ENCODE results near the gene PARD3B. TPM values are rescaled to one million over a fixed set of nuclear protein-coding genes. Genes with fewer than 3 reads are reported as not detected.

PARD3B gene
- total RNA-seq, 1 experiment from 2014 or later: 3.6 TPM

GRCh38 chr2:205481861-205482260 is 936.6 kb downstream of the PARD3B start:
- intact Hi-C loops (cut with micrococcal nuclease; ENCODE audit: unreplicated experiment) (no loop called here), in situ Hi-C loops (cut with HindIII; ENCODE audit: low pct_unique_long_range_greater_than_20kb, low sequenced_read_pairs) (no loop called here)
- no TSS peak for BruUV-seq (replicated peaks)
- ChIA-PET POLR2A (no interaction called here), CTCF (interaction anchor here (0.7 kb wide), 1 partner anchor 21 kb away, joined by 3 read pairs; no protein-coding TSS in a partner anchor)
- H3K36me3 ChIP-seq (ENCODE audit: control insufficient read depth, insufficient read depth, low read length): no peaks in the 10 kb centered on the region
- TF ChIP-seq, protein P1, sequence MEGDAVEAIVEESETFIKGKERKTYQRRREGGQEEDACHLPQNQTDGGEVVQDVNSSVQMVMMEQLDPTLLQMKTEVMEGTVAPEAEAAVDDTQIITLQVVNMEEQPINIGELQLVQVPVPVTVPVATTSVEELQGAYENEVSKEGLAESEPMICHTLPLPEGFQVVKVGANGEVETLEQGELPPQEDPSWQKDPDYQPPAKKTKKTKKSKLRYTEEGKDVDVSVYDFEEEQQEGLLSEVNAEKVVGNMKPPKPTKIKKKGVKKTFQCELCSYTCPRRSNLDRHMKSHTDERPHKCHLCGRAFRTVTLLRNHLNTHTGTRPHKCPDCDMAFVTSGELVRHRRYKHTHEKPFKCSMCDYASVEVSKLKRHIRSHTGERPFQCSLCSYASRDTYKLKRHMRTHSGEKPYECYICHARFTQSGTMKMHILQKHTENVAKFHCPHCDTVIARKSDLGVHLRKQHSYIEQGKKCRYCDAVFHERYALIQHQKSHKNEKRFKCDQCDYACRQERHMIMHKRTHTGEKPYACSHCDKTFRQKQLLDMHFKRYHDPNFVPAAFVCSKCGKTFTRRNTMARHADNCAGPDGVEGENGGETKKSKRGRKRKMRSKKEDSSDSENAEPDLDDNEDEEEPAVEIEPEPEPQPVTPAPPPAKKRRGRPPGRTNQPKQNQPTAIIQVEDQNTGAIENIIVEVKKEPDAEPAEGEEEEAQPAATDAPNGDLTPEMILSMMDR (IDR thresholded peaks at IDR 0.05): no peak
- TF ChIP-seq SIN3A (IDR thresholded peaks at IDR 0.05; ENCODE audit: borderline replicate concordance, insufficient read depth, low read depth, low read length): no peak
- no peak for TF ChIP-seq POLR2AphosphoS5 (IDR thresholded peaks at IDR 0.05; ENCODE audit: low read depth, low read length)
- TF ChIP-seq, protein P2, sequence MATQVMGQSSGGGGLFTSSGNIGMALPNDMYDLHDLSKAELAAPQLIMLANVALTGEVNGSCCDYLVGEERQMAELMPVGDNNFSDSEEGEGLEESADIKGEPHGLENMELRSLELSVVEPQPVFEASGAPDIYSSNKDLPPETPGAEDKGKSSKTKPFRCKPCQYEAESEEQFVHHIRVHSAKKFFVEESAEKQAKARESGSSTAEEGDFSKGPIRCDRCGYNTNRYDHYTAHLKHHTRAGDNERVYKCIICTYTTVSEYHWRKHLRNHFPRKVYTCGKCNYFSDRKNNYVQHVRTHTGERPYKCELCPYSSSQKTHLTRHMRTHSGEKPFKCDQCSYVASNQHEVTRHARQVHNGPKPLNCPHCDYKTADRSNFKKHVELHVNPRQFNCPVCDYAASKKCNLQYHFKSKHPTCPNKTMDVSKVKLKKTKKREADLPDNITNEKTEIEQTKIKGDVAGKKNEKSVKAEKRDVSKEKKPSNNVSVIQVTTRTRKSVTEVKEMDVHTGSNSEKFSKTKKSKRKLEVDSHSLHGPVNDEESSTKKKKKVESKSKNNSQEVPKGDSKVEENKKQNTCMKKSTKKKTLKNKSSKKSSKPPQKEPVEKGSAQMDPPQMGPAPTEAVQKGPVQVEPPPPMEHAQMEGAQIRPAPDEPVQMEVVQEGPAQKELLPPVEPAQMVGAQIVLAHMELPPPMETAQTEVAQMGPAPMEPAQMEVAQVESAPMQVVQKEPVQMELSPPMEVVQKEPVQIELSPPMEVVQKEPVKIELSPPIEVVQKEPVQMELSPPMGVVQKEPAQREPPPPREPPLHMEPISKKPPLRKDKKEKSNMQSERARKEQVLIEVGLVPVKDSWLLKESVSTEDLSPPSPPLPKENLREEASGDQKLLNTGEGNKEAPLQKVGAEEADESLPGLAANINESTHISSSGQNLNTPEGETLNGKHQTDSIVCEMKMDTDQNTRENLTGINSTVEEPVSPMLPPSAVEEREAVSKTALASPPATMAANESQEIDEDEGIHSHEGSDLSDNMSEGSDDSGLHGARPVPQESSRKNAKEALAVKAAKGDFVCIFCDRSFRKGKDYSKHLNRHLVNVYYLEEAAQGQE (IDR thresholded peaks at IDR 0.05; ENCODE audit: insufficient read depth in 1 of 2, low read depth in 2 of 2, low read length in 1 of 2): no peak
- no peak for TF ChIP-seq TCF7L2 (IDR thresholded peaks at IDR 0.05; ENCODE audit: low read depth, low read length)
- ATAC-seq (no peak), DNase-seq (ENCODE audit: low read depth, low spot score) (no peak)
- H3K27me3 ChIP-seq (ENCODE audit: control insufficient read depth, insufficient read depth, low read length): no peaks in the 10 kb centered on the region
- H3K4me3 ChIP-seq (ENCODE audit: low read depth in 2 of 2, low read length in 2 of 2): no peak overlapping the region
- no peaks in the 10 kb centered on the region for H3K9me3 ChIP-seq (ENCODE audit: control insufficient read depth, insufficient read depth, low read depth, low read length)
- no peaks in the 10 kb centered on the region for H3K4me1 ChIP-seq (ENCODE audit: control insufficient read depth, insufficient read depth, low read length)
- no peak overlapping the region for H3K27ac ChIP-seq (ENCODE audit: low read length)

DNA sequence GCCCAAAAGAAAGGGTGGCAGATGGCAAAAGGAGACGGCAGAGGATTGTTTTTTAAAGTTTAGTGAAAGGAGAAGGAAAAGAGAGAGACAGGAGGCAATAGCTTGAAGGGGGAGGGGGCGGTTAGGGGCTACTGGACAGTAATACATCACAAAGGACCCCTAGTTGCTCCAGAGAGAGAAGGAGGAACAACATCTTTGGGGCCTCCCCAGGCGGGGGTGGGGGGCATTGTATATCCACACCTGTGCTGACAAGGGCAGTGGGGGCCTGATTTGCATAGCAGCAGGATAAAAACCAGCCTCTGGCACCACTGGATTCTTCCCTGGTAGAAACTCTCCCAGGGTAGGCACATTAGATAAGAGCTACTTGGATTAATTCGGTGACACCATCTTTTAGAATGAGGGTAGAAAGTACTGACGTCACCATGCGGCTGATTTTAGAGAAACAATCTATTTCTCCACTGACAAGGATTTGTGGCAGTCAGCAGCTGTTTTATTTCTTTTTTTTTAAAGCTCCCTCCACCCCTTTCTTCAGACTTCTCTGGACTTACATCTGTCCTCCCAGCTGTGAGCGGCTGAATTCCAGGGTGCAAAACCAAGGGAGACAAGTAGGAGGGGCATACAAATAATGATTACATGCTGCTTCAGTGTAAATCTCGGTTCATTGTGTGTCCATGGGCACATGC is 937.3 kb downstream of the PARD3B start:
- Histone ChIP-seq H3K9me3 (ENCODE audit: control insufficient read depth, insufficient read depth, low read depth, low read length) (no peaks in the 10 kb centered on the region), H3K4me1 (ENCODE audit: control insufficient read depth, insufficient read depth, low read length) (no peaks in the 10 kb centered on the region), H3K27me3 (ENCODE audit: control insufficient read depth, insufficient read depth, low read length) (no peaks in the 10 kb centered on the region), H3K4me3 (ENCODE audit: low read depth in 2 of 2, low read length in 2 of 2) (no peak overlapping the region), H3K27ac (ENCODE audit: low read length) (no peak overlapping the region), H3K36me3 (ENCODE audit: control insufficient read depth, insufficient read depth, low read length) (no peaks in the 10 kb centered on the region)
- no TSS peak for BruUV-seq (replicated peaks)
- no peak for ATAC-seq
- in situ Hi-C loops (cut with HindIII; ENCODE audit: low pct_unique_long_range_greater_than_20kb, low sequenced_read_pairs) (no loop called here), intact Hi-C loops (cut with micrococcal nuclease; ENCODE audit: unreplicated experiment) (no loop called here)
- CTCF ChIA-PET: interaction anchor here (0.7 kb wide), 1 partner anchor 21 kb away, joined by 3 read pairs; no protein-coding TSS in a partner anchor
- TF ChIP-seq POLR2AphosphoS5 (IDR thresholded peaks at IDR 0.05; ENCODE audit: low read depth, low read length) (no peak), TCF7L2 (IDR thresholded peaks at IDR 0.05; ENCODE audit: low read depth, low read length) (no peak), SIN3A (IDR thresholded peaks at IDR 0.05; ENCODE audit: borderline replicate concordance, insufficient read depth, low read depth, low read length) (no peak)
- TF ChIP-seq, protein P1 (IDR thresholded peaks at IDR 0.05): no peak
- TF ChIP-seq, protein P2 (IDR thresholded peaks at IDR 0.05; ENCODE audit: insufficient read depth in 1 of 2, low read depth in 2 of 2, low read length in 1 of 2): no peak
- no peak for DNase-seq (ENCODE audit: low read depth, low spot score)
- POLR2A ChIA-PET: no interaction called here

Measured in Panc1 (cell line).